IPS-NIHi7 (cell line): ENCODE results near the gene PRKN.

Experiments
- DNase-seq: peaks from one replicate; pipeline ENCODE4 v3.0.0; 2012; ENCODE audit warnings: mixed read lengths; ENCODE audit errors: extremely low spot score

PRKN gene

DNA sequence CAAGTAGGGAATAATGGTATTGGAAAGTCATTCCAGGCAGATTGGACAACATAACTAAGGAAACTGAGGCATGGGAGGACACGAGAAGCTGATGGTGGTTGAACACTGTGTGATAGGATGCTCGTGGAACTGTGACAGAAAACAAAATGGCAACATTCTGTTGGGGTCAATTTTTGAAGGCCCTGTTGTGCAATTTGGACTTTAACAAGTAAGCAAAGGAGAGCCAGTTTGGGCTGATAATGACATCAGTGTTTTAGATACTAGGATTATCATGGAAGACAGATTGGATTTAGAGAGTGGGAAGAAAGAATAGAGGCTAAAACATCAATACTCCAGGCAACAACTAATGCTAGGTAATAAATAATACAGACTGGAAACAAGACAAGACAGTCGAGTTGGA lies 53.1 kb downstream of the PRKN start:
- DNase-seq, result no peak

GRCh38 chr6:162671580-162672165 lies 55.9 kb downstream of the PRKN start:
- no peak for DNase-seq

DNA sequence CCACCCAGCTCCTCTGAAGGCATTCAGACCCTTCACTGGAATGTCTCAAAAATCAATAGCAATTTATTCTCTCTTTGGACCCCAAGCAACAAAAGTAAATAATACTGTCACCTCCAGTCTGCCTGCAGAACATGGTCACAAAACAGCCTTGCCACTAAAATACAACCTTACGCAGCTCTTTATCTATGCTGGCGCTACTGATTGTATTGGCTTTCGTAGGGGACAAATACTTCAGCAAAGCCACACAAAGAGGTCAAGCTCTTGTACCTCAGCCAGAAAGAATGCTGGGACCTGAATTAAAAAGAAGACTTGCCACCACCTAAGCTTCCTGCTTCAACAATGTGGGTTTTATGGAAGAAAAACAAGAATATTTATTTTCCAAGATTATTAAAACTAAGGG lies 57.2 kb downstream of the PRKN start:
- DNase-seq, result no peak

DNA sequence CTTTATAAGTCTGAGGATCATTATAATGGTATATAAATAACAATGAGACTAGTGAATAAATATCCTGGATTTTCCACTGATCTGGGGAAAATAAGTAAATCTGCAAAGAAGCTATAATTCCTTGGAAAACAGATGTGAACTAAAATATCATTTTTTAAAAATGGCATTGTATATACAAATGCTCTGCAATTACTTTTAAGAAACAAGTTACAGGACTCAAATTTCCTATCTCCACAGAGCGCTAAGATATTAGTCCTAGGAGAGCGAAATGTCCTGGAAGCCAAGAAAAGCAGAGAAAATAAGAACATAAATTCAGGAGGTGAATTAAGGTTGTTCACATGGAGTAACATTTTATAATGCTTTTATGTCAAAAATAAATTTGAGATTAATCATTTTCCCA lies 61.3 kb downstream of the PRKN start:
- no peak for DNase-seq

DNA sequence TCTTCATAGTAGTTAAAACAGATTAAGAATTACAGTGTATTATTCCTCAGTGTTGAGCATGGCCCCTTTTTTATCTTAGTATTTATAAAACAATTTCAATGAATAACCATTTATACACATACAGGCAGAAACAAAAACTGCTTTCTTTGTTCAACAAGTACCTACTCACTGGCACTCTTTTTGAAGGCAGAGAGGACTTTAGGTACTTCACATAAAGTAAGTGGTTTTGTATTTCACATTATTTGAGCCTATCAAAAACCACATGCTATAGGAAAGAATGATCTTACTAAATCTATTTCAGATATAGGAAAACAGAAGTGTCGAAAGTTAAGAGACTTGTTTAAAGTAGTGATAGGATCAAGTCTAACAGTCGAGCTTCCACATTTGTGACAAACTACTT lies 73.8 kb downstream of the PRKN start:
- no peak for DNase-seq

- DNase-seq, result no peak
Measured at GRCh38 chr6:162651505-162651904, 76.1 kb downstream of the PRKN start.

GRCh38 chr6:162649271-162649670 lies 78.3 kb downstream of the PRKN start:
- DNase-seq, result no peak

DNA sequence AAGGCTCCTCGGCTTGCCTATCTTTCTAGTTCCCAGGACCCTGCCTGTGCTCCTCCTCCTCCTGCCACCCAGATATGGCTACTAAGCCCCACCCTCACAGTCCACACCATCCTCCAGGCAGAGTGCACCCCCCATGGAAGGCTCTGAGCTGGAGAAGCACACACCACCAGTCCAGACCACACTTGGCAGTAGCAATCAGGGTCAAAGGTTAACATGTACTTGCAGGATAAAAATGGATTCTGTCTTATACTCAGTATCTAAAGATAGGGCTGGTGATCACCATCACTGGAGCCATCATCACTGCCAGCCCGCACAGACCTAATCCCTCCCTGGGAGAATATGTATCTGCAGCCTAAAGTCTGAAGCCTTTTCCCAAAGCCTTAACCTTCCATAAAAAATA lies 83.4 kb downstream of the PRKN start:
- no peak for DNase-seq

DNA sequence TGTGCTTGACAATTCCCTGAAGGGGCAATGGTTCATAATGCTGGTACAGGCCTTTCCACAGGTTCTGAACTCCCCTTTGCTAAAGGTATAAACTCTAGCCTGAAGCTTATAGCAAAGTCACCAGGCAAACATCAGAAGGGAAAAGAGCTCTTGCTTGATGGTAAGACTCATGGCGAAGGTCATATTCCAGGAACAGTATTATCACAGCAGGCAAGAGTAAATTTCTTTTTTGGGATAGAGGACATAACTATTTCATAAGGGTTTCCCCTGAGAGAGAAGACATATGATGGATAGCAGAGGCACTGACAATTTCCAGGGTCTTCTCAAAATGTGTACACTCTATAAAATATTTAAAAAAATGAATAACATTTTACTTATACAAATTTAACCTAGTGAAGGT lies 86.8 kb downstream of the PRKN start:
- no peak for DNase-seq

DNA sequence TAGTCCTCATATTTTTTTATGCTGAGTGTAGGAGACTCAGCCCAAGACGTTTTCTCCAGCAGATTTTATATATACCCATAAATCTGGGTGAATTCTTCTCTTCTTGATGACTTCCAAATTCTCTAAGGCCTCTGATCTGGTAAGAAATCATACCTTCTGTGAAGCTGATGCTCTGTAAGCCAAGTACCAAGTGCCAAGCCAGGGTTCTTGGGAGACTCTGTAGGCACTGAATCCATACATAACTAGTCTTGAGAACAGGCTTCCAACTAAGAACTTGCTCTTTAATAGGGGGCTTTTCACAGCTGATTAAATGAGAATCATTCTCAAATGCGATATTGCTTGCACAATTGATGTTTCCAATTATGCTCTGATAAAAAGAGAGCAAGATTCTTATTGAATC lies 87.6 kb downstream of the PRKN start:
- DNase-seq, result no peak

DNA sequence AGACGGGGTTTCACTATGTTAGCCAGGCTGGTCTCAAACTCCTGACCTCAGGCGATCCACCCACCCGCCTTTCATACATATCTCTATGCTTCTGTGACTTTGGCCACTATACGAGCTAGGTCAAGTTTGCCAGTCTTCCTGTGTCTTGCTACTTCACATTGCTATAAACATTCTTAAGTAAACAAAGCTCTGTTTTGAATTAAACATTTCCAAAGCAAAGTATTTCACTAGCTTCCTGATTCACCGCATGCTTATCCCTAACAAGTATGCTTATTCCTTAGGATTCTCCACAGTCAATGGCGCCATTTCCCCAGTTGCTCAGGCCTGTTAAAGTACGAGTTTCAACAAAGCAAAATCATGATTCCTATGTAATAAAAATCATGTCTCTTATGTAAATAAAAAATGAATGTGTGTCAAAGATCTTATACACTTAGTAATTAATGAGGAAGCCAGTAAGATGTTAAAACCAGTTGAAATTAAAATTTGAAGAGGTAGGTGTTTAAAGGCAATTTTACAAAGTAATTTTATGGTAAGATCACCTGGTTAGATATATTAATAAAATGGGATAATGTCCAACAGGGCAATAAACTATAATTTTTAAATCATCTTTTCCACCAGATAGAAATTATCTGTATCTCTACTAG lies 88.5 kb downstream of the PRKN start:
- no peak for DNase-seq

DNA sequence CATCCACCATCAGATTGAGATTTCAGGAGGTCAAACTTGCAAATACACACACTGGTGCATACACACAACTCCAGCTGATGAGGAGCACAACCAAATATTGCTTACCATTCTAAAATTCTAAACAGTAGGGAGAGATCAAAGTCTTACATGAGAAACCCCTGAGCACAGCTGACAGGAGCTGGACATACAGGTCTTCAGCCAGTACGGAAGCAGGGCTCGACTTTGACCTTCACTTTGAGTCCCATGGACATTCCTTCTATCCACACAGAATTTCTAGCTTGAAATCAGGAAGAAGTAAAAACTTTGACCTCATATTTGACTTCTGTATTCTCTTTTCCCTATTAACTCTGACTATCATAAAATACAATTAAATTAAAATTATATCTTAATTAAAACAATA lies 90.2 kb downstream of the PRKN start:
- DNase-seq, result no peak

DNA sequence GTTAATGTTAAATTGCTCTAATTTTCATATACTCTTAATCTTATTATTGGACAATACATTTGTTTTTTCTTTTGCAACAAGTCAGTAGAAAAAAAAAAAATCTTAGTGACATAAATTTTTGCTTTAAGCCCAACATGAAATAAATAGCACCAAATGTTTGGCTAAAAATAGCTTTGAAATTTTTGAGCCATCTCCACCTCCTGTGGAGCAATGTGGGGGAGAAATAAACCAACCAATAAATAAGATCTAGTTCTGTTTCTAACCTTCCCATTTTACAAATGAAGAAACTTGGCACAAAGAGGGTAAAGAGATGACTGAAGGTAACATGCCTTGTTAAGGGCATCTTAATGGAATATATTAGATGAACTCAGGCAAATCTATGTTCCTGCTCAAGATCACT lies 91.4 kb downstream of the PRKN start:
- DNase-seq, result no peak

GRCh38 chr6:162631546-162631945 lies 96.0 kb downstream of the PRKN start:
- no peak for DNase-seq

DNA sequence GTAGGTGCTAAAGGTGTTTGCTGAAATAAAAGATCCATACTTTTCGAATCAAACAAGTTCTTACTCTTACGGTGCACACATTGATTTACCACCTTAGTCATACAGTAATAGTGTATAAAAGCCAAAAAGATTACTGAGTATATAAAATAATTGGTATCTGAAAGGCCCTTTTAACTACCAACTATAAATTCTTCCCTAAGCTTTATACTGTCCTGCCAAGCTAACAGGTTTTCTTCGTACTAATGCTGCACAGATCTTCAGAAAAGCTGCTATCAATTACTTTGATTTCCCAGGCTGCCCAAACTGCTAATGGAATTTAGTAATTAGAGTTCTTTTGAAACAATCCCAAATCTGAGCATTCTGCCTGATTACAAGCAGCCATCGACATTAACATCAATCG lies 97.5 kb downstream of the PRKN start:
- DNase-seq, result no peak

DNA sequence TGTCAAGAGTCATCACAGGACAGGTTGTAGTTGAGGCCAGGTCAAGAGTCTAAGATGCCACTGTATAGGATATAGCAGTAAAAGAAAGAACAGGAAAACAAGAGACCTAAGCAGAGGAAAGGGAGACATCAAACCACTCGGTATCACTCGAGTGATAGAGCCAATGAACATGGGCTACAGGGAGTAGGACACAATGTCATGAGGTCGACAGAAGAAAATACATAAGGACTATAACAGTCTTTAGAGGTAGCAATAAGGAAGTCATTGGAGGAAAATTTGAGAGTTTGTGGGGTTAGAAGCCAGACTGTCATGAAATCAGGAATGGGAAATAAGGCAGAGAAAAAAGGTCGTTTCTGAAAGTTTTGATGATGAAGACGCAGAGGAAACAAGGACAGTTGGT lies 99.7 kb downstream of the PRKN start:
- no peak for DNase-seq

DNA sequence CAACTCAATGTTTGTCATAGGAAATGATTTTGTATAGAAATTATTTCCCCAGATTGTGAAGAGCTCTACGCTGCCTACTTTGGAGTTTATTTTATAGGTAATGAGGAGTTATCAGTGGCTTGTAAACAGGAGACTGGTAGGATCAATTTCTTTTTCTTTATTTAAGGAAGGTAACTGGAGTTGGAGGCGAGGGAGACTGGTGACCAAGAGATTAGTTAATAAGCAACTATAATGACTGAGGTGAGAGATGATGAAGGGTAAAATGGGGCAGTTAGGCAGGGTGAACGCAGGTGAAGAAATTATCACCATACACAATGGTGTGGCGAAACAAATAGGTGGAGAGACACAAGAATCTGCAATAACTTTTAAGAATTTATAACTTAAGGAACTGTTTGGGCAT lies 100.2 kb downstream of the PRKN start:
- no peak for DNase-seq

- no peak for DNase-seq
Measured at GRCh38 chr6:162626869-162627268, 100.7 kb downstream of the PRKN start.

GRCh38 chr6:162625846-162626540 lies 101.6 kb downstream of the PRKN start:
- no peak for DNase-seq

GRCh38 chr6:162622572-162622971 lies 105.0 kb downstream of the PRKN start:
- DNase-seq, result no peak

GRCh38 chr6:162621246-162621645 lies 106.3 kb downstream of the PRKN start:
- peak; percentile 63 for DNase-seq

DNA sequence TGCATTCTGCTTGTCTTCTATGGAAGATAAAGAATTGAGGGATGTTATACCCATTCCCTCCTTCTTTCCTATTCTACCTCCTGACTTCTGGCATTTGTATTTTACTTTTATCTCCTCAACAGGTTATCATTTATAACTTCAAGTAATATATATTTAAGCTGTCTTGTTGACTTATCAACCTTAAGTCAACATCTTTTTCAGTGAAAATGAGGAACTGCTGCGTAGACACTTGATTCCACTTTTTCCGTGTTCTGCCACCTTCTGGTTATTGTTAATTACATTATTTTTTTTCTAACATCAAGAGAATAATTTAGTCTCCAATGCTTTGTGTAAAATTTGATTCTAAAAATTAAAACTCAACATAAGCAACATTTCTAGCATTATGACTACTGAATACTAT lies 107.5 kb downstream of the PRKN start:
- no peak for DNase-seq

GRCh38 chr6:162618448-162619002 lies 109.0 kb downstream of the PRKN start:
- DNase-seq, result no peak
